K562 (cell line): ENCODE data around the gene SIT1. TPM values are rescaled to one million over a fixed set of nuclear protein-coding genes. Genes with fewer than 3 reads are reported as not detected.

Source experiments
- CC2D1A ChIP-seq: fragments of 450-650 bp; IDR thresholded peaks from 2 replicates; pipeline ENCODE4 v1.6.1; 2017; ENCODE audit warnings: mild to moderate bottlenecking
- DIDO1 ChIP-seq: fragments of 450-650 bp; IDR thresholded peaks from 2 replicates; pipeline ENCODE4 v1.6.1; 2016; ENCODE audit warnings: low read depth, missing biosample characterization, missing genetic modification characterization
- FOXK1 ChIP-seq: sonication (generic); formaldehyde crosslinking; IDR thresholded peaks from 2 replicates; pipeline ENCODE4 v1.8.0; 2022; ENCODE audit warnings: missing genetic modification reagents, mild to moderate bottlenecking, borderline replicate concordance
- HDAC3 ChIP-seq: fragments of 450-650 bp; IDR thresholded peaks from 2 replicates; pipeline ENCODE4 v1.6.1; 2018; ENCODE audit warnings: borderline replicate concordance, mild to moderate bottlenecking, moderate library complexity; ENCODE audit not compliant: partially characterized antibody
- KAT2B ChIP-seq: IDR thresholded peaks from one replicate; pipeline ENCODE4 v1.6.1; 2012; ENCODE audit warnings: low read depth, mild to moderate bottlenecking, control low read depth, inconsistent platforms, low read length, moderate library complexity
- MAFG ChIP-seq: fragments of 450-650 bp; conservative IDR thresholded peaks from 2 replicates; pipeline ENCODE4 v1.6.1; 2016; ENCODE audit warnings: missing genetic modification characterization, missing compliant biosample characterization
- NONO ChIP-seq, 2 experiments: fragments of 200-400 bp in 1 of 2; fragments of 450-650 bp in 1 of 2; formaldehyde crosslinking in 1 of 2; IDR thresholded peaks; 2 replicates each; pipeline ENCODE4 v1.6.1; 2017; ENCODE audit warnings: low read depth in 2 of 2, mild to moderate bottlenecking in 2 of 2, moderate library complexity in 2 of 2, low read length in 1 of 2
- POLR2G ChIP-seq: fragments of 200-400 bp; formaldehyde crosslinking; IDR thresholded peaks from 2 replicates; pipeline ENCODE4 v1.6.1; 2017; ENCODE audit warnings: low read depth, mild to moderate bottlenecking, antibody characterized with exemption, low read length, moderate library complexity
- SMAD4 ChIP-seq: fragments of 250-450 bp; sonication (Bioruptor Pico); conservative IDR thresholded peaks from 2 replicates; pipeline ENCODE4 v1.8.0; 2021; ENCODE audit warnings: inconsistent platforms, mild to moderate bottlenecking, moderate library complexity
- STAT5A ChIP-seq: IDR thresholded peaks from 2 replicates; pipeline ENCODE4 v1.6.1; 2012; ENCODE audit warnings: low read length, inconsistent platforms, borderline replicate concordance
- XRCC5 ChIP-seq: fragments of 200-400 bp; formaldehyde crosslinking; IDR thresholded peaks from 2 replicates; pipeline ENCODE4 v1.6.1; 2017; ENCODE audit warnings: low read depth, mild to moderate bottlenecking, low read length
- ZNF224 ChIP-seq: sonication (generic); formaldehyde crosslinking; IDR thresholded peaks from 2 replicates; pipeline ENCODE4 v1.8.0; 2022; ENCODE audit warnings: mild to moderate bottlenecking, missing genetic modification reagents
- ZNF76 ChIP-seq: fragments of 250-450 bp; sonication (Bioruptor Pico); IDR thresholded peaks from 2 replicates; pipeline ENCODE4 v1.4.0; 2020; ENCODE audit warnings: mild to moderate bottlenecking, moderate library complexity, borderline replicate concordance
- polyA plus RNA-seq, 8 experiments: library from polyadenylated mRNA; depleted of rRNA in 4 of 8; stranded (reverse) in 5 of 8; unstranded in 3 of 8; fragments of >200 nt; fragmentation: Nextera tagmentation in 2 of 8; fragmentation: Illumina TruSeq in 1 of 8; extraction: Ambion mirVana in 2 of 8; extraction: Trizol in 1 of 8; gene quantifications; 2 replicates each; pipeline versions ENCODE4 v1.2.1 to v1.2.3, GENCODE V29; 2011 to 2014; ENCODE audit warnings: inconsistent platforms in 1 of 8, missing spikeins in 1 of 8
- total RNA-seq, 7 experiments: library from RNA; depleted of rRNA in 6 of 7; stranded (reverse); fragments of >200 nt in 6 of 7; fragmentation: Illumina TruSeq in 2 of 7; extraction: Trizol in 2 of 7; gene quantifications; 2 replicates each; pipeline versions ENCODE4 v1.2.1 to v1.2.3, GENCODE V29; 2011 to 2021; ENCODE audit warnings: low replicate concordance in 1 of 7
- TF ChIP-seq, protein P1 (sequence below): sonication (generic); formaldehyde crosslinking; IDR thresholded peaks from 2 replicates; pipeline ENCODE4 v1.8.0; 2022; ENCODE audit warnings: missing genetic modification reagents, mild to moderate bottlenecking, moderate library complexity, borderline replicate concordance
- TF ChIP-seq, protein P2 (sequence below): fragments of 450-650 bp; IDR thresholded peaks from 2 replicates; pipeline ENCODE4 v1.6.1; 2016; ENCODE audit warnings: mild to moderate bottlenecking, moderate library complexity

SIT1 gene
- total and polyA plus RNA-seq, 9 of the 15 experiments (the other 6 are each of a cell fraction or from before 2014, with no cell fraction given): not detected

DNA sequence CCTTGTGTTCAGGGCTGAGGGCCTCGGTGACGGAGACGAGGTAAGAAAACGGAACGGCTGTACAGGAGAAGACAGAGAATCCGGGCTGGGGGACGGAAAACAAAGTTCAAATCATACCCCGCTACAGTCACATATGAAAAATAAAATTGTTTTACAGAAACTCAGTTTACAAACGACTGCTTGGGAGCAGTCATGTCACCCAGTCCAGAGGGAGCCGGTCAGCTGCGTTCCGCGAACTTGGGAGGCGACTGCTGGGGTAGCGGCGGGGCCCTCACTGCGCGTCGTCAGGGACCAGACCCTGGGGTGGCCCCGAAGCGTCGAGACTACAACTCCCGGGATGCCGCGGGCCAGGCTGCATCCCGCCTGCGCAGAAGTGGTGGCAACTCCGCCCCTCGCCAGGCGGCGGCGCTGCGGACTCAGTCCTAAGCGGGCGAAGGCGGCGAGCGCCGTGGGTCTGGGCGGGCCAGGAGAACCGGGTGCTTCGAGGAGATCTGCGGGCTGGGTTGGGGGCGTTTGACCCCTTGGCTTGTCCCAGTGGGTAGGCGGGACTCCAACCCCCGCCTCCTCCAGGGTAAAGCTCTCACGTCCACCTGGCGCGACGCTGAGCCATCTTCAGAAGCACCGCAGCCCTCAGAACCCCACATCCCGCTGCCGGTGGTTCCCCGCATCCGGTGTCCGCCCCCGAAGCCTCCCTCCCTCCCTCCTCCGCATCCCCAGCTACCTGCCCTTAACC is 4.0 kb downstream of the SIT1 start (continued):
- TF ChIP-seq MAFG (no peak), ZNF76 (no peak), CC2D1A (no peak), POLR2G (peak; percentile 86), HDAC3 (no peak), STAT5A (no peak), XRCC5 (no peak), KAT2B (no peak), NONO (IDR thresholded peaks at IDR 0.05; ENCODE audit: low read depth in 2 of 2, low read length in 1 of 2) (no peak), DIDO1 (no peak), FOXK1 (no peak), SMAD4 (peak; percentile 50; the same call in 1 of the 2 replicates), ZNF224 (CRISPR knock-in tag) (no peak)
- TF ChIP-seq, protein P1, sequence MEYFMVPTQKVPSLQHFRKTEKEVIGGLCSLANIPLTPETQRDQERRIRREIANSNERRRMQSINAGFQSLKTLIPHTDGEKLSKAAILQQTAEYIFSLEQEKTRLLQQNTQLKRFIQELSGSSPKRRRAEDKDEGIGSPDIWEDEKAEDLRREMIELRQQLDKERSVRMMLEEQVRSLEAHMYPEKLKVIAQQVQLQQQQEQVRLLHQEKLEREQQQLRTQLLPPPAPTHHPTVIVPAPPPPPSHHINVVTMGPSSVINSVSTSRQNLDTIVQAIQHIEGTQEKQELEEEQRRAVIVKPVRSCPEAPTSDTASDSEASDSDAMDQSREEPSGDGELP: peak; percentile 77; the same call in 1 of the 2 replicates
- TF ChIP-seq, protein P2, sequence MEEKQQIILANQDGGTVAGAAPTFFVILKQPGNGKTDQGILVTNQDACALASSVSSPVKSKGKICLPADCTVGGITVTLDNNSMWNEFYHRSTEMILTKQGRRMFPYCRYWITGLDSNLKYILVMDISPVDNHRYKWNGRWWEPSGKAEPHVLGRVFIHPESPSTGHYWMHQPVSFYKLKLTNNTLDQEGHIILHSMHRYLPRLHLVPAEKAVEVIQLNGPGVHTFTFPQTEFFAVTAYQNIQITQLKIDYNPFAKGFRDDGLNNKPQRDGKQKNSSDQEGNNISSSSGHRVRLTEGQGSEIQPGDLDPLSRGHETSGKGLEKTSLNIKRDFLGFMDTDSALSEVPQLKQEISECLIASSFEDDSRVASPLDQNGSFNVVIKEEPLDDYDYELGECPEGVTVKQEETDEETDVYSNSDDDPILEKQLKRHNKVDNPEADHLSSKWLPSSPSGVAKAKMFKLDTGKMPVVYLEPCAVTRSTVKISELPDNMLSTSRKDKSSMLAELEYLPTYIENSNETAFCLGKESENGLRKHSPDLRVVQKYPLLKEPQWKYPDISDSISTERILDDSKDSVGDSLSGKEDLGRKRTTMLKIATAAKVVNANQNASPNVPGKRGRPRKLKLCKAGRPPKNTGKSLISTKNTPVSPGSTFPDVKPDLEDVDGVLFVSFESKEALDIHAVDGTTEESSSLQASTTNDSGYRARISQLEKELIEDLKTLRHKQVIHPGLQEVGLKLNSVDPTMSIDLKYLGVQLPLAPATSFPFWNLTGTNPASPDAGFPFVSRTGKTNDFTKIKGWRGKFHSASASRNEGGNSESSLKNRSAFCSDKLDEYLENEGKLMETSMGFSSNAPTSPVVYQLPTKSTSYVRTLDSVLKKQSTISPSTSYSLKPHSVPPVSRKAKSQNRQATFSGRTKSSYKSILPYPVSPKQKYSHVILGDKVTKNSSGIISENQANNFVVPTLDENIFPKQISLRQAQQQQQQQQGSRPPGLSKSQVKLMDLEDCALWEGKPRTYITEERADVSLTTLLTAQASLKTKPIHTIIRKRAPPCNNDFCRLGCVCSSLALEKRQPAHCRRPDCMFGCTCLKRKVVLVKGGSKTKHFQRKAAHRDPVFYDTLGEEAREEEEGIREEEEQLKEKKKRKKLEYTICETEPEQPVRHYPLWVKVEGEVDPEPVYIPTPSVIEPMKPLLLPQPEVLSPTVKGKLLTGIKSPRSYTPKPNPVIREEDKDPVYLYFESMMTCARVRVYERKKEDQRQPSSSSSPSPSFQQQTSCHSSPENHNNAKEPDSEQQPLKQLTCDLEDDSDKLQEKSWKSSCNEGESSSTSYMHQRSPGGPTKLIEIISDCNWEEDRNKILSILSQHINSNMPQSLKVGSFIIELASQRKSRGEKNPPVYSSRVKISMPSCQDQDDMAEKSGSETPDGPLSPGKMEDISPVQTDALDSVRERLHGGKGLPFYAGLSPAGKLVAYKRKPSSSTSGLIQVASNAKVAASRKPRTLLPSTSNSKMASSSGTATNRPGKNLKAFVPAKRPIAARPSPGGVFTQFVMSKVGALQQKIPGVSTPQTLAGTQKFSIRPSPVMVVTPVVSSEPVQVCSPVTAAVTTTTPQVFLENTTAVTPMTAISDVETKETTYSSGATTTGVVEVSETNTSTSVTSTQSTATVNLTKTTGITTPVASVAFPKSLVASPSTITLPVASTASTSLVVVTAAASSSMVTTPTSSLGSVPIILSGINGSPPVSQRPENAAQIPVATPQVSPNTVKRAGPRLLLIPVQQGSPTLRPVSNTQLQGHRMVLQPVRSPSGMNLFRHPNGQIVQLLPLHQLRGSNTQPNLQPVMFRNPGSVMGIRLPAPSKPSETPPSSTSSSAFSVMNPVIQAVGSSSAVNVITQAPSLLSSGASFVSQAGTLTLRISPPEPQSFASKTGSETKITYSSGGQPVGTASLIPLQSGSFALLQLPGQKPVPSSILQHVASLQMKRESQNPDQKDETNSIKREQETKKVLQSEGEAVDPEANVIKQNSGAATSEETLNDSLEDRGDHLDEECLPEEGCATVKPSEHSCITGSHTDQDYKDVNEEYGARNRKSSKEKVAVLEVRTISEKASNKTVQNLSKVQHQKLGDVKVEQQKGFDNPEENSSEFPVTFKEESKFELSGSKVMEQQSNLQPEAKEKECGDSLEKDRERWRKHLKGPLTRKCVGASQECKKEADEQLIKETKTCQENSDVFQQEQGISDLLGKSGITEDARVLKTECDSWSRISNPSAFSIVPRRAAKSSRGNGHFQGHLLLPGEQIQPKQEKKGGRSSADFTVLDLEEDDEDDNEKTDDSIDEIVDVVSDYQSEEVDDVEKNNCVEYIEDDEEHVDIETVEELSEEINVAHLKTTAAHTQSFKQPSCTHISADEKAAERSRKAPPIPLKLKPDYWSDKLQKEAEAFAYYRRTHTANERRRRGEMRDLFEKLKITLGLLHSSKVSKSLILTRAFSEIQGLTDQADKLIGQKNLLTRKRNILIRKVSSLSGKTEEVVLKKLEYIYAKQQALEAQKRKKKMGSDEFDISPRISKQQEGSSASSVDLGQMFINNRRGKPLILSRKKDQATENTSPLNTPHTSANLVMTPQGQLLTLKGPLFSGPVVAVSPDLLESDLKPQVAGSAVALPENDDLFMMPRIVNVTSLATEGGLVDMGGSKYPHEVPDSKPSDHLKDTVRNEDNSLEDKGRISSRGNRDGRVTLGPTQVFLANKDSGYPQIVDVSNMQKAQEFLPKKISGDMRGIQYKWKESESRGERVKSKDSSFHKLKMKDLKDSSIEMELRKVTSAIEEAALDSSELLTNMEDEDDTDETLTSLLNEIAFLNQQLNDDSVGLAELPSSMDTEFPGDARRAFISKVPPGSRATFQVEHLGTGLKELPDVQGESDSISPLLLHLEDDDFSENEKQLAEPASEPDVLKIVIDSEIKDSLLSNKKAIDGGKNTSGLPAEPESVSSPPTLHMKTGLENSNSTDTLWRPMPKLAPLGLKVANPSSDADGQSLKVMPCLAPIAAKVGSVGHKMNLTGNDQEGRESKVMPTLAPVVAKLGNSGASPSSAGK: peak; percentile 21; the same call in 1 of the 2 replicates
